Body of pancreas (tissue), 4 donors: Measurements from ENCODE around the gene P2RY8. TPM values are rescaled to one million over a fixed set of nuclear protein-coding genes. Genes with fewer than 3 reads are reported as not detected.

Experiments
- ATAC-seq: fragments of 150-250 bp; one replicate; pipeline ENCODE4 v1.9.1; 2016
- DNase-seq, 4 donors: peaks; one replicate each; pipeline ENCODE4 v3.0.0-alpha.2; 2019
- H3K27ac ChIP-seq, 4 donors: fragments of 200-600 bp; sonication (generic); 1 replicate in 3 of 4; 2 replicates in 1 of 4; pipeline versions ENCODE4 v1.5.1 to v1.6.1; 2016 to 2019; ENCODE audit warnings: mild to moderate bottlenecking in 1 of 4, mixed read lengths in 1 of 4, moderate library complexity in 1 of 4
- H3K27me3 ChIP-seq, 2 donors: fragments of 200-600 bp; sonication (generic); one replicate each; pipeline ENCODE4 v1.6.0; 2016; ENCODE audit warnings: mild to moderate bottlenecking in 1 of 2
- H3K36me3 ChIP-seq, 2 donors: fragments of 200-600 bp; sonication (generic); replicated peaks in 1 of 2; 2 replicates each; pipeline ENCODE4 v1.5.1; 2016; ENCODE audit warnings: low read depth in 2 of 2; ENCODE audit not compliant: insufficient read depth in 1 of 2
- H3K4me1 ChIP-seq: fragments of 200-600 bp; sonication (generic); one replicate; pipeline ENCODE4 v1.6.0; 2016
- H3K4me3 ChIP-seq, 2 donors: fragments of 200-600 bp; sonication (generic); 1 replicate in 1 of 2; 2 replicates in 1 of 2; pipeline ENCODE4 v1.5.1; 2016 to 2019
- H3K9me3 ChIP-seq, 3 donors: fragments of 200-600 bp; sonication (generic); 1 replicate in 2 of 3; 2 replicates in 1 of 3; pipeline ENCODE4 v1.5.1; 2016
- POLR2A ChIP-seq, 3 donors: fragments of 450-650 bp; IDR thresholded peaks; one replicate each; pipeline ENCODE4 v1.6.1; 2016; ENCODE audit warnings: antibody characterized with exemption in 3 of 3, mild to moderate bottlenecking in 2 of 3
- WGBS, 2 donors: methylation state at CpG; one replicate each; pipeline ENCODE4 v1.1.5; 2017; 5-methylcytosine and 5-hydroxymethylcytosine counted together
- intact Hi-C: fragments of 100-400 bp; cut with DNase I; formaldehyde crosslinking; loops from one replicate; pipeline ENCODE4 v1.15.1; 2023
- total RNA-seq, 2 donors: library from RNA; depleted of rRNA; stranded (reverse); fragments of >200 nt; gene quantifications; one replicate each; pipeline ENCODE4 v1.1.0, GENCODE V29; 2016
- TF ChIP-seq, protein P1 (sequence below), 7 experiments: fragments of 450-650 bp in 4 of 7; fragments of 200-600 bp in 3 of 7; sonication (generic) in 3 of 7; IDR thresholded peaks; one replicate each; pipeline ENCODE4 v1.5.1; 2016 to 2019; ENCODE audit warnings: antibody characterized with exemption in 7 of 7

Gene P2RY8
- total RNA-seq, 2 donors from 2014 or later, result 0.66 to 0.78 TPM

DNA sequence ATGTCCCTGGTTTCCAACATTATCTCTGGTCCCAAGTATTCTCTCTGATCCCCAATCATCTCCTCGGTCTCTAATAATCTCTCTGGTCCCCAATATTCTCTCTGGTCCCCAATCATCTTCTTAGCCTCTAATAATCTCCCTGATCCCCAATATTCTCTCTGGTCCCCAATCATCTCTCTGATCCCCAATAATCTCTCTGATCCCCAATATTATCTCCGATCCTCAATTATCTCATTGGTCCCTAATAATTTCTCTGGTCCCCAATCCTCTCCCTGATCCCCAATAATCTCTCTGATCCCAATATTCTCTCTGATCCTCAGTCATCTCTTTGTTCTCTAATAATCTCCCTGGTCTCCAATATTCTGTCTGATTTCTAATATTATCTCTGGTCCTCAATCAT, 16.6 kb downstream of the P2RY8 start:
- intact Hi-C loops, result no loop called here
- ATAC-seq, result no peak

DNA sequence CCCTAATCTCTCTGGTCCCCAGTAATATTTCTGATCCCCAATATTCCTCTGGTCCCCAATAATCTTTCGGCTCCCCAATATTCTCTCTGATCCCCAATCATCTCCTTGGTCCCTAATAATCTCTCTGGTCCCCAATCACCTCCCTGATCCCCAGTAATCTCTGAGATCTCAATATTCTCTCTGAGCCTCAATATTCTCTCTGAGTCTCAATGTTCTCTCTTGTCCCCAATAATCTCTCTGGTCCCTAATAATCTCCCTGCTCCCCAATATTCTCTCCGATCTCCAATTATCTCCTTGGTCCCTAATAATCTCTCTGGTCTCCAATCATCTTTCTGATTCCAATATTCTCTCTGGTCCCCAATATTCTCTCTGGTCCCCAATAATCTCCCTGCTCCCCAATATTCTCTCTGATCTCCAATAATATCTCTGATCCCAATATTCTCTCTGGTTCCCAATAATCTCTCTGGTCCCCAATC, 17.9 kb downstream of the P2RY8 start:
- Histone ChIP-seq H3K9me3 (no peaks in the 10 kb centered on the region), H3K36me3 (no peaks in the 10 kb centered on the region), H3K4me3 (no peak overlapping the region), H3K27ac (no peak overlapping the region), H3K27me3 (no peaks in the 10 kb centered on the region), H3K4me1 (no peaks in the 10 kb centered on the region)
- DNase-seq, result no peak
- TF ChIP-seq, protein P1, sequence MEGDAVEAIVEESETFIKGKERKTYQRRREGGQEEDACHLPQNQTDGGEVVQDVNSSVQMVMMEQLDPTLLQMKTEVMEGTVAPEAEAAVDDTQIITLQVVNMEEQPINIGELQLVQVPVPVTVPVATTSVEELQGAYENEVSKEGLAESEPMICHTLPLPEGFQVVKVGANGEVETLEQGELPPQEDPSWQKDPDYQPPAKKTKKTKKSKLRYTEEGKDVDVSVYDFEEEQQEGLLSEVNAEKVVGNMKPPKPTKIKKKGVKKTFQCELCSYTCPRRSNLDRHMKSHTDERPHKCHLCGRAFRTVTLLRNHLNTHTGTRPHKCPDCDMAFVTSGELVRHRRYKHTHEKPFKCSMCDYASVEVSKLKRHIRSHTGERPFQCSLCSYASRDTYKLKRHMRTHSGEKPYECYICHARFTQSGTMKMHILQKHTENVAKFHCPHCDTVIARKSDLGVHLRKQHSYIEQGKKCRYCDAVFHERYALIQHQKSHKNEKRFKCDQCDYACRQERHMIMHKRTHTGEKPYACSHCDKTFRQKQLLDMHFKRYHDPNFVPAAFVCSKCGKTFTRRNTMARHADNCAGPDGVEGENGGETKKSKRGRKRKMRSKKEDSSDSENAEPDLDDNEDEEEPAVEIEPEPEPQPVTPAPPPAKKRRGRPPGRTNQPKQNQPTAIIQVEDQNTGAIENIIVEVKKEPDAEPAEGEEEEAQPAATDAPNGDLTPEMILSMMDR (IDR thresholded peaks at IDR 0.05), result no peak
- no peak for TF ChIP-seq POLR2A (IDR thresholded peaks at IDR 0.05)
- no peak for ATAC-seq
- intact Hi-C loops, result no loop called here
- 61 to 96% methylated on average over 2 of the region's 2 CpGs for WGBS, 2 donors

More for the DNA sequence above, 16.6 kb downstream of the P2RY8 start:
- H3K27ac ChIP-seq, result no peak overlapping the region
- TF ChIP-seq, protein P1 (IDR thresholded peaks at IDR 0.05), result no peak
- TF ChIP-seq POLR2A (IDR thresholded peaks at IDR 0.05), result no peak
- H3K9me3 ChIP-seq, result no peaks in the 10 kb centered on the region
- H3K36me3 ChIP-seq, result no peaks in the 10 kb centered on the region
- no peak overlapping the region for H3K4me3 ChIP-seq
- no peaks in the 10 kb centered on the region for H3K4me1 ChIP-seq
- 65 to 75% methylated on average over 2 of the region's 2 CpGs for WGBS, 2 donors
- no peaks in the 10 kb centered on the region for H3K27me3 ChIP-seq
- DNase-seq, result no peak

DNA sequence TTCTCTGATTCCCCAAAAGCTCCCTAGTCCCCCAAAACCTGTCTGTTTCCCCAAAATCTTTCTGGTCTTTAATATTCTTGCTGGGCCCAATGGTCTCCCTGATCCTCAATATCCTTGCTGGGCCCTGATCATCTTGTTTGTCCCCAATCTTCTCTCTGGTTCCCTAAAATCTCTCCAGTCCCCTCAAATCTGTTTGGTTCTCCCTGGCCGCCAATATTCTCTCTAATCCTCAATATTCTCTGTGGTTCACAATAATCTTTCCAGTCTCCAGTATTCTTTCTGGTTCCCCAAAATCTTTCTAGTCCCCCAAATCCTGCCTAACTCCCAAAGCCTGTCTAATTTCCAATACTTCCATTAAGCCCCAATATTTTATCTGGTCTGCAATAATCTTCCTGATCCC, 18.5 kb downstream of the P2RY8 start:
- DNase-seq, result no peak
- Histone ChIP-seq H3K4me3 (no peak overlapping the region), H3K27me3 (no peaks in the 10 kb centered on the region), H3K9me3 (no peaks in the 10 kb centered on the region), H3K27ac (no peak overlapping the region), H3K4me1 (no peaks in the 10 kb centered on the region), H3K36me3 (no peaks in the 10 kb centered on the region)
- intact Hi-C loops, result no loop called here
- WGBS, 2 donors, result 80 to 96% methylated on average over 1 of the region's 1 CpG
- no peak for TF ChIP-seq POLR2A (IDR thresholded peaks at IDR 0.05)
- TF ChIP-seq, protein P1 (IDR thresholded peaks at IDR 0.05), result no peak
- no peak for ATAC-seq

DNA sequence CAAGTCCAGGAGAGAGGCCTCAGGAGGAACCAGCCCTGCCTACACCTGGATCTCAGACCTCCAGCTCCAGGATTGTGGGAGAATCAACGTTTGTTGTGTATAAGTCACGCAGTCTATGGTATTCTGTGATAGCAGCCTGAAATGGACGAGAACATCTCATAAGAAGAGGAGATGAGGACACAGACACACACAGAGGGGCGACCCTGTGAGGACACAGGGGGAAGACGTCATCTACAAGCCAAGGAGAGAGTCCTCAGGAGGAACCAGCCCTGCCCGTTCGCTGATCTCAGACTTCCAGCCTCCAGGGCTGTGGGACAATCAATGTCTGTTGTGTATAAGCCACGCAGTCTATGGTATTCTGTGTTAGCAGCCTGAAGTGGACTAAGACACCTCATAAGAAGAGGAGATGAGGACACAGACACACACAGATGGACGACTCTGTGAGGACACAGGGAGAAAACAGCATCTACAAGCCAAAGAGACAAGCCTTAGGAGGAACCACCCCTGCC, 20.3 kb downstream of the P2RY8 start:
- intact Hi-C loops, result no loop called here
- DNase-seq, result no peak
- no peak for TF ChIP-seq POLR2A (IDR thresholded peaks at IDR 0.05)
- TF ChIP-seq, protein P1 (IDR thresholded peaks at IDR 0.05), result no peak
- WGBS, 2 donors, result 51 to 57% methylated on average over 9 of the region's 9 CpGs
- Histone ChIP-seq H3K27me3 (no peaks in the 10 kb centered on the region), H3K4me3 (no peak overlapping the region), H3K36me3 (no peaks in the 10 kb centered on the region), H3K27ac (no peak overlapping the region), H3K9me3 (no peaks in the 10 kb centered on the region), H3K4me1 (no peaks in the 10 kb centered on the region)
- no peak for ATAC-seq

DNA sequence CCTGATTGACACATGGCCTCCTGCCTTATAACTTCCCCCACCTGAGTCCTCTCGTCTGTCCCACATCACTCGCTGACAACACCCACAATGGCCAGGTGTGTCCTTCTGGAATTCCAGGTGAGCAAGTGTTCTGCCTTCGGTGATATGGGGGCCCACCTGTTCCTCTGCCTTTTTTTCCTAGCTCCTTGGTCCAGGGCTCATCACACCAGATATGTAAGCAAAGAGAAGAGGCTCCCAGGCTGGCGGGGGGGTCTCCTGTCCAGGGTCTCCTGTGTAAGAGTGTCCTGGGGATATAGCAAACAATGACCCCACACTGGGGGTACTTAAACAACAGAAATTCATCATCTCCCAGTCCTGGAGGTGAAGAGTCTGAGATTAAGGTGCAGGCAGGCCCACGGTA, 25.2 kb downstream of the P2RY8 start:
- Histone ChIP-seq H3K27me3 (no peaks in the 10 kb centered on the region), H3K9me3 (no peaks in the 10 kb centered on the region), H3K36me3 (no peaks in the 10 kb centered on the region), H3K4me3 (no peak overlapping the region), H3K4me1 (no peaks in the 10 kb centered on the region), H3K27ac (no peak overlapping the region)
- ATAC-seq, result no peak
- TF ChIP-seq, protein P1 (IDR thresholded peaks at IDR 0.05), result no peak
- no peak for TF ChIP-seq POLR2A (IDR thresholded peaks at IDR 0.05)
- intact Hi-C loops, result no loop called here
- no peak for DNase-seq
- 70 to 88% methylated on average over 3 to 5 of the region's 5 CpGs for WGBS, 2 donors
